Thyroid gland (tissue), 4 donors: Measurements from ENCODE around the gene RPH3AL.

Experiments used
- CTCF ChIP-seq, 6 experiments: fragments of 200-600 bp in 3 of 6; fragments of 450-650 bp in 3 of 6; sonication (generic) in 3 of 6; IDR thresholded peaks; one replicate each; pipeline ENCODE4 v1.5.1; 2016 to 2019; ENCODE audit warnings: antibody characterized with exemption in 6 of 6, mild to moderate bottlenecking in 2 of 6, inconsistent platforms in 1 of 6, moderate library complexity in 1 of 6
- POLR2A ChIP-seq, 2 donors: fragments of 450-650 bp; IDR thresholded peaks; one replicate each; pipeline ENCODE4 v1.6.1; 2017; ENCODE audit warnings: antibody characterized with exemption in 2 of 2, mild to moderate bottlenecking in 2 of 2, moderate library complexity in 1 of 2

- TF ChIP-seq POLR2A (IDR thresholded peaks at IDR 0.05) (peak in 1 of 2 donors; percentile 27), CTCF (IDR thresholded peaks at IDR 0.05) (no peak)
Measured at GRCh38 chr17:338442-339192, 14.0 kb downstream of the RPH3AL start.
